ENCODE measurements around the gene GTF3A.

Gene GTF3A

GRCh38 chr13:27423333-27423732 is 1.1 kb upstream of the GTF3A start:
- no peak overlapping the region for H3K4me3 ChIP-seq (ENCODE audit: low read depth, low read length)
- H3K36me3 ChIP-seq (replicated peaks), result no peaks in the 10 kb centered on the region
- in situ Hi-C loops (cut with HindIII; ENCODE audit: low pct_ligation_motif_present, low sequenced_read_pairs), result no loop called here
- no peak for TF ChIP-seq CTCF (IDR thresholded peaks at IDR 0.05; ENCODE audit: low read depth, low read length, missing control alignments)
- DNase-seq, result no peak
- H3K27ac ChIP-seq, result no peak overlapping the region
- H3K27me3 ChIP-seq (replicated peaks), result no peaks in the 10 kb centered on the region

GRCh38 chr13:27425158-27425917 is 919 bp downstream of the GTF3A start:
- DNase-seq, result no peak
- no peak overlapping the region for H3K27ac ChIP-seq
- peak overlapping the region; percentile 75 for H3K4me3 ChIP-seq (ENCODE audit: low read depth, low read length)
- H3K36me3 ChIP-seq (replicated peaks), result peaks cover 5% of the 10 kb centered on the region
- TF ChIP-seq CTCF (IDR thresholded peaks at IDR 0.05; ENCODE audit: low read depth, low read length, missing control alignments), result no peak
- in situ Hi-C loops (cut with HindIII; ENCODE audit: low pct_ligation_motif_present, low sequenced_read_pairs), result no loop called here
- no peaks in the 10 kb centered on the region for H3K27me3 ChIP-seq (replicated peaks)

- H3K36me3 ChIP-seq (replicated peaks), result peaks cover 8% of the 10 kb centered on the region
- peak; percentile 66 for TF ChIP-seq CTCF (IDR thresholded peaks at IDR 0.05; ENCODE audit: low read depth, low read length, missing control alignments)
- peak overlapping the region; percentile 75 for H3K4me3 ChIP-seq (ENCODE audit: low read depth, low read length)
- in situ Hi-C loops (cut with HindIII; ENCODE audit: low pct_ligation_motif_present, low sequenced_read_pairs), result no loop called here
- peak; percentile 63 for DNase-seq
- H3K27me3 ChIP-seq (replicated peaks), result no peaks in the 10 kb centered on the region
- no peak overlapping the region for H3K27ac ChIP-seq
These were observed 1.7 kb downstream of the GTF3A start for GRCh38 chr13:27425918-27426630.

- TF ChIP-seq CTCF (IDR thresholded peaks at IDR 0.05; ENCODE audit: low read depth, low read length, missing control alignments), result no peak
- in situ Hi-C loops (cut with HindIII; ENCODE audit: low pct_ligation_motif_present, low sequenced_read_pairs), result no loop called here
These were observed 3.2 kb downstream of the GTF3A start for GRCh38 chr13:27427641-27428040.

GRCh38 chr13:27428160-27428559 is 3.7 kb downstream of the GTF3A start:
- H3K27me3 ChIP-seq (replicated peaks), result no peaks in the 10 kb centered on the region
- H3K27ac ChIP-seq, result no peak overlapping the region
- no peak for DNase-seq
- in situ Hi-C loops (cut with HindIII; ENCODE audit: low pct_ligation_motif_present, low sequenced_read_pairs), result no loop called here
- TF ChIP-seq CTCF (IDR thresholded peaks at IDR 0.05; ENCODE audit: low read depth, low read length, missing control alignments), result no peak
- H3K36me3 ChIP-seq (replicated peaks), result peaks cover 16% of the 10 kb centered on the region
- H3K4me3 ChIP-seq (ENCODE audit: low read depth, low read length), result no peak overlapping the region

More at GRCh38 chr13:27427641-27428040, 3.2 kb downstream of the GTF3A start:
- Histone ChIP-seq H3K36me3 (replicated peaks) (peaks cover 13% of the 10 kb centered on the region), H3K27me3 (replicated peaks) (no peaks in the 10 kb centered on the region), H3K27ac (no peak overlapping the region), H3K4me3 (ENCODE audit: low read depth, low read length) (no peak overlapping the region)
- DNase-seq, result no peak
